Left lung (tissue), 10 donors: ENCODE measurements around the gene C1orf94. TPM values are rescaled to one million over a fixed set of nuclear protein-coding genes. Genes with fewer than 3 reads are reported as not detected.

Experiments used
- ATAC-seq: fragments of 200-7000 bp; cut with Tn5 transposase; one replicate; pipeline ENCODE4 v1.9.1; 2020; ENCODE audit warnings: moderate library complexity
- DNase-seq, 4 donors: peaks; one replicate each; pipeline ENCODE4 v3.0.0-alpha.2; 2013 to 2020
- H3K27ac ChIP-seq, 2 donors: fragments of 200-600 bp; sonication (generic) in 1 of 2; one replicate each; pipeline versions ENCODE4 v1.5.0 to v1.8.0; 2020 to 2021
- H3K27me3 ChIP-seq, 2 donors: fragments of 200-600 bp; sonication (generic) in 1 of 2; one replicate each; pipeline versions ENCODE4 v1.5.0 to v1.8.0; 2020 to 2021
- H3K36me3 ChIP-seq, 2 donors: fragments of 200-600 bp; sonication (generic) in 1 of 2; one replicate each; pipeline versions ENCODE4 v1.5.0 to v1.8.0; 2020 to 2021
- H3K4me1 ChIP-seq, 2 donors: fragments of 200-600 bp; one replicate each; pipeline ENCODE4 v1.8.0; 2021
- H3K4me3 ChIP-seq, 2 donors: fragments of 200-600 bp; sonication (generic) in 1 of 2; one replicate each; pipeline versions ENCODE4 v1.5.0 to v1.8.0; 2020 to 2021; ENCODE audit warnings: mild to moderate bottlenecking in 1 of 2
- H3K9me3 ChIP-seq, 2 donors: fragments of 200-600 bp; sonication (generic) in 1 of 2; one replicate each; pipeline versions ENCODE4 v1.5.0 to v1.8.0; 2020 to 2021
- CTCF ChIP-seq, 2 donors: fragments of 200-600 bp; sonication (generic) in 1 of 2; IDR thresholded peaks; one replicate each; pipeline versions ENCODE4 v1.5.0 to v1.8.0; 2021; ENCODE audit warnings: antibody characterized with exemption in 2 of 2
- intact Hi-C, 2 donors: fragments of 100-400 bp; cut with DNase I; formaldehyde crosslinking; loops; one replicate each; pipeline versions ENCODE4 v1.11.2 to v1.14.2; 2022
- polyA plus RNA-seq, 6 donors: library from polyadenylated mRNA; unstranded; fragments of 120-200 nt; gene quantifications; one replicate each; pipeline ENCODE4 v1.2.1, GENCODE V29; 2013; ENCODE audit not compliant: insufficient read length in 6 of 6
- total RNA-seq, 2 donors: library from RNA; stranded (reverse); fragmentation: NEBNext Ultra II Directional; extraction: Animal tissue kit (Norgen Biotek cat#: 25700); gene quantifications; one replicate each; pipeline ENCODE4 v1.2.1, GENCODE V29; 2021
- donor health status: DM: no; HTN: yes; CAD: no.
- donor health status: DM: no; HTN: no; CAD: no.

C1orf94 gene
- total and polyA plus RNA-seq, 8 donors, result not detected

- Histone ChIP-seq H3K36me3 (no peaks in the 10 kb centered on the region), H3K4me3 (no peak overlapping the region), H3K27ac (no peak overlapping the region), H3K4me1 (no peaks in the 10 kb centered on the region), H3K27me3 (peaks cover 0 to 25% of the 10 kb centered on the region in 2 donors), H3K9me3 (no peaks in the 10 kb centered on the region)
- intact Hi-C loops, result no loop called here
- no peak for TF ChIP-seq CTCF (IDR thresholded peaks at IDR 0.05)
- DNase-seq (no peak), ATAC-seq (no peak)
These were observed 73.6 kb downstream of the C1orf94 start for GRCh38 chr1:34250342-34250741.

- no peaks in the 10 kb centered on the region for H3K9me3 ChIP-seq
- DNase-seq (no peak), ATAC-seq (no peak)
- intact Hi-C loops, result no loop called here
- no peak for TF ChIP-seq CTCF (IDR thresholded peaks at IDR 0.05)
- no peak overlapping the region for H3K27ac ChIP-seq
- no peaks in the 10 kb centered on the region for H3K4me1 ChIP-seq
- H3K27me3 ChIP-seq, result peaks cover 0 to 18% of the 10 kb centered on the region in 2 donors
- H3K4me3 ChIP-seq, result no peak overlapping the region
- no peaks in the 10 kb centered on the region for H3K36me3 ChIP-seq
These were observed 85.5 kb downstream of the C1orf94 start for GRCh38 chr1:34262023-34262853.

- DNase-seq, result no peak
- ATAC-seq, result no peak
- no peak for TF ChIP-seq CTCF (IDR thresholded peaks at IDR 0.05)
- no peaks in the 10 kb centered on the region for H3K9me3 ChIP-seq
- H3K36me3 ChIP-seq, result no peaks in the 10 kb centered on the region
- peaks cover 0 to 23% of the 10 kb centered on the region in 2 donors for H3K27me3 ChIP-seq
- H3K4me1 ChIP-seq, result no peaks in the 10 kb centered on the region
- no peak overlapping the region for H3K27ac ChIP-seq
- intact Hi-C loops, result no loop called here
- no peak overlapping the region for H3K4me3 ChIP-seq
These were observed 86.2 kb downstream of the C1orf94 start for GRCh38 chr1:34262921-34263320.

DNA sequence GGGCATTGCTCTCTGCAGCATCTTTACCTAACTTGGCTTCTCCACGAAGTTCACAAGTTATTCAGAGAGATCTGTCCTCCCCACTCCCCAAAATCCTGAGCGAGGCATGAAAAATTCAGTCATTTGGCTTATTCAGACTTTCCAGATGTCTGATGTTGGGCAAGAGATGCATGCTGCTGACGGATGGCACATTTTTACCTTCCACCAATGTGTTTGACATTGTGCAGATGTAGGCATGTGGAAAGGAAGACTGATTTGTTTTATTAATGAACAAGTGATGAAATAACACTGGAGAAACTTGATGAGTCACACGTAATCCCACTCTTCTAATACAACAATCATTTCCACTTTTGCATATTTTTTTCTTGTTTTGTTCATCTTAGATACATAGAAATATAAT is 86.7 kb downstream of the C1orf94 start:
- no peak for TF ChIP-seq CTCF (IDR thresholded peaks at IDR 0.05)
- intact Hi-C loops, result no loop called here
- no peaks in the 10 kb centered on the region for H3K4me1 ChIP-seq
- H3K36me3 ChIP-seq, result no peaks in the 10 kb centered on the region
- no peak overlapping the region for H3K27ac ChIP-seq
- peaks cover 0 to 23% of the 10 kb centered on the region in 2 donors for H3K27me3 ChIP-seq
- H3K9me3 ChIP-seq, result no peaks in the 10 kb centered on the region
- no peak overlapping the region for H3K4me3 ChIP-seq
- ATAC-seq (no peak), DNase-seq (no peak)

DNA sequence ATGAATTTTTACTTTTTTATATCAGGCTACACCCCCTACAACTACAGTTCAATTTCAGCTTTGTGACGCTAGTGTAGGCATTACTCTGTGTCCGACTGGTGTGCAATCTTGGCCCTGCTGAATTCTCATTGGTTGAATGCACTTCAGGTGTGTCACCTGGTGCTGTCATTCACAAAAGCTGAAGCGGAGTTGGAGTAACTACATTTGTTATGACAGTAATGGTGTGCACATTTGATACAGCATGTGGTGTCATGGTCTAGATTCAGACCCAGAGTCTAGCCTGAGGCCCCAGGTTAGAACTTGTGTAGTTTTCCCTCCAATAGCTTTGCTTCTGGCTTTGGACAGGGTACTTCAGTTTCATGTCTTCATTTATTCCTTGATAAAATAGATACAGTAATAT is 88.7 kb downstream of the C1orf94 start:
- H3K27ac ChIP-seq, result no peak overlapping the region
- no peak for DNase-seq
- no peaks in the 10 kb centered on the region for H3K36me3 ChIP-seq
- no peak for ATAC-seq
- no peak overlapping the region for H3K4me3 ChIP-seq
- intact Hi-C loops, result no loop called here
- no peaks in the 10 kb centered on the region for H3K9me3 ChIP-seq
- H3K4me1 ChIP-seq, result no peaks in the 10 kb centered on the region
- peaks cover 0 to 23% of the 10 kb centered on the region in 2 donors for H3K27me3 ChIP-seq
- TF ChIP-seq CTCF (IDR thresholded peaks at IDR 0.05), result no peak
